PC-9 (cell line): ENCODE data around the gene PDE7B. TPM values are rescaled to one million over a fixed set of nuclear protein-coding genes. Genes with fewer than 3 reads are reported as not detected.

ENCODE experiments used
- BruUV-seq: library from RNA; stranded (reverse); fragments of 400-500 nt; replicated peaks from 2 replicates; lab custom pipeline; 2021; lab: Mats Ljungman, UMichigan
- CTCF ChIA-PET: fragments of 300-600 bp; sonication (Branson Sonifier 250); formaldehyde crosslinking; loops from one replicate; lab custom pipeline; 2022; ENCODE audit warnings: antibody characterized with exemption; lab: Charles Lee
- POLR2A ChIA-PET: fragments of 300-600 bp; sonication (Branson Sonifier 250); formaldehyde crosslinking; loops from one replicate; lab custom pipeline; 2022; ENCODE audit warnings: antibody characterized with exemption; ENCODE audit not compliant: unreplicated experiment; lab: Charles Lee
- DNase-seq, 2 experiments: peaks; one replicate each; pipeline versions ENCODE4 v3.0.0 to v3.0.0-alpha.2; 2015 to 2022; ENCODE audit warnings: mixed read lengths in 1 of 2
- H2AFZ ChIP-seq: fragments of 200-600 bp; sonication (generic); 2 replicates; pipeline ENCODE4 v1.8.1; 2017; ENCODE audit warnings: antibody characterized with exemption
- H3F3A ChIP-seq: fragments of 200-600 bp; sonication (generic); 2 replicates; pipeline ENCODE4 v1.8.1; 2017; ENCODE audit warnings: antibody characterized with exemption, mild to moderate bottlenecking, low read depth; ENCODE audit not compliant: insufficient read depth
- H3K27ac ChIP-seq: fragments of 200-600 bp; sonication (generic); 2 replicates; pipeline ENCODE4 v1.6.1; 2016; ENCODE audit warnings: mixed run types
- H3K27me3 ChIP-seq: fragments of 200-600 bp; sonication (generic); 2 replicates; pipeline ENCODE4 v1.6.1; 2016; ENCODE audit warnings: low read depth, mixed run types; ENCODE audit not compliant: insufficient read depth
- H3K36me3 ChIP-seq: fragments of 200-600 bp; sonication (generic); 2 replicates; pipeline ENCODE4 v1.6.1; 2016; ENCODE audit warnings: low read depth, mixed run types
- H3K4me1 ChIP-seq: fragments of 200-600 bp; sonication (generic); replicated peaks from 2 replicates; pipeline ENCODE4 v1.6.1; 2016; ENCODE audit warnings: mixed run types; ENCODE audit not compliant: insufficient read depth
- H3K4me2 ChIP-seq: fragments of 200-600 bp; sonication (generic); 2 replicates; pipeline ENCODE4 v1.6.1; 2017; ENCODE audit warnings: mixed run types
- H3K4me3 ChIP-seq: fragments of 200-600 bp; sonication (generic); 2 replicates; pipeline ENCODE4 v1.6.1; 2016; ENCODE audit warnings: mixed run types
- H3K79me2 ChIP-seq: fragments of 200-600 bp; sonication (generic); 2 replicates; pipeline ENCODE4 v1.6.1; 2017; ENCODE audit warnings: low read depth, mixed run types
- H3K9me2 ChIP-seq: fragments of 200-600 bp; sonication (generic); 2 replicates; pipeline ENCODE4 v1.8.1; 2017; ENCODE audit warnings: mild to moderate bottlenecking; ENCODE audit not compliant: insufficient read depth
- H3K9me3 ChIP-seq: fragments of 200-600 bp; sonication (generic); 2 replicates; pipeline ENCODE4 v1.8.1; 2016; ENCODE audit warnings: low read depth; ENCODE audit not compliant: insufficient read depth
- H4K20me1 ChIP-seq: fragments of 200-600 bp; sonication (generic); 2 replicates; pipeline ENCODE4 v1.8.1; 2017; ENCODE audit not compliant: insufficient read depth
- EZH2 ChIP-seq: fragments of 200-600 bp; sonication (generic); IDR thresholded peaks from 2 replicates; pipeline ENCODE4 v1.8.0; 2017; ENCODE audit warnings: antibody characterized with exemption, low read depth
- intact Hi-C: fragments of 100-400 bp; cut with micrococcal nuclease; formaldehyde crosslinking; loops from one replicate; pipeline ENCODE4 v1.10.0; 2022; ENCODE audit not compliant: unreplicated experiment
- total RNA-seq: library from RNA; stranded (reverse); gene quantifications from 2 replicates; pipeline ENCODE4 v1.2.3, GENCODE V29; 2021
- TF ChIP-seq, protein P1 (sequence below): fragments of 200-600 bp; sonication (generic); conservative IDR thresholded peaks from 2 replicates; pipeline ENCODE4 v1.6.1; 2017; ENCODE audit warnings: mixed run types, antibody characterized with exemption, mild to moderate bottlenecking, moderate library complexity

The PDE7B gene
- total RNA-seq, 1 experiment from 2014 or later, result 0.31 TPM

DNA sequence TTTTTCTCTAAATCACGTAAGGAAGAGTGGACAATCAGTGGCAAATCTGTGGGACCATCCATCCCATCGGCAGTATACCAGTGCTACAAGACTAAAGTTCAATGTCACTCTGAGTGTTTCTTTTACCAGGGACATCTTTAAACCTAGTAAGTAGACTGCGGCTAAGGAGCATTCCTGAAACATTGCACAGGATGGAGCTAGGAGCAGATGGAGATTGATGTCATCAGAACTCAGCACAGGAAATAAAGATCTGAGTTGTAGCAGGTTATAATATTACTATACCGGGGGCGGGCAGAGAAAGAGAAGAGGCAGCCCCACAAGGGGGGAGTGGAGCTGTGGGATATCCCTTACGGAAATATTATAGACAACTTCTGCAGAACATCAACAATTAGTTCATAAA is 236.5 kb downstream of the PDE7B start:
- Histone ChIP-seq H3K27me3 (no peaks in the 10 kb centered on the region), H3F3A (no peaks in the 10 kb centered on the region), H4K20me1 (no peaks in the 10 kb centered on the region), H3K9me3 (no peaks in the 10 kb centered on the region), H3K4me1 (no peaks in the 10 kb centered on the region), H2AFZ (no peak overlapping the region), H3K27ac (no peak overlapping the region), H3K4me2 (no peak overlapping the region), H3K4me3 (no peak overlapping the region), H3K9me2 (no peaks in the 10 kb centered on the region), H3K79me2 (no peaks in the 10 kb centered on the region), H3K36me3 (no peaks in the 10 kb centered on the region)
- POLR2A ChIA-PET, result no interaction called here
- intact Hi-C loops, result no loop called here
- TF ChIP-seq EZH2, result no peak
- TF ChIP-seq, protein P1, sequence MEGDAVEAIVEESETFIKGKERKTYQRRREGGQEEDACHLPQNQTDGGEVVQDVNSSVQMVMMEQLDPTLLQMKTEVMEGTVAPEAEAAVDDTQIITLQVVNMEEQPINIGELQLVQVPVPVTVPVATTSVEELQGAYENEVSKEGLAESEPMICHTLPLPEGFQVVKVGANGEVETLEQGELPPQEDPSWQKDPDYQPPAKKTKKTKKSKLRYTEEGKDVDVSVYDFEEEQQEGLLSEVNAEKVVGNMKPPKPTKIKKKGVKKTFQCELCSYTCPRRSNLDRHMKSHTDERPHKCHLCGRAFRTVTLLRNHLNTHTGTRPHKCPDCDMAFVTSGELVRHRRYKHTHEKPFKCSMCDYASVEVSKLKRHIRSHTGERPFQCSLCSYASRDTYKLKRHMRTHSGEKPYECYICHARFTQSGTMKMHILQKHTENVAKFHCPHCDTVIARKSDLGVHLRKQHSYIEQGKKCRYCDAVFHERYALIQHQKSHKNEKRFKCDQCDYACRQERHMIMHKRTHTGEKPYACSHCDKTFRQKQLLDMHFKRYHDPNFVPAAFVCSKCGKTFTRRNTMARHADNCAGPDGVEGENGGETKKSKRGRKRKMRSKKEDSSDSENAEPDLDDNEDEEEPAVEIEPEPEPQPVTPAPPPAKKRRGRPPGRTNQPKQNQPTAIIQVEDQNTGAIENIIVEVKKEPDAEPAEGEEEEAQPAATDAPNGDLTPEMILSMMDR, result no peak
- DNase-seq, result no peak
- CTCF ChIA-PET, result no interaction called here
- no TSS peak for BruUV-seq

DNA sequence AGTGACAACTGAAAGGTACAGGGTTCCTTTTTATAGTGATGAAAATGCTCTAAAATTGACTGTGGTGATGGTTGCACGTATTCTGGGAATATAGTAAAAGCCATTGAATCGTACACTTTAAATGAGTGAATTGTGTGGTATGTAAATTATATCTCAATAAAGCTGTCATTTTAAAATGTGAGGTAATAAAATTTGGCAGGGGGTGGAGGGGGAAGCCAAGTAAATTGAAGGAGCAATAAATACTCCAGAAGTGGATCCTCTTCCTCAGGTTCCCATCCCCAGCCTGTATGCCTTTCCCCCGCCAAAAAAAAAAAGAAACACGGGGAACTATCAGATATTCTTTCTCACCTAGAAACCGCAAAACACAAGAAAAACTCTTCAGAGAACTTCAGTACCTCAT is 237.2 kb downstream of the PDE7B start:
- Histone ChIP-seq H2AFZ (no peak overlapping the region), H3K27me3 (no peaks in the 10 kb centered on the region), H3K9me3 (no peaks in the 10 kb centered on the region), H3K4me1 (no peaks in the 10 kb centered on the region), H3K36me3 (no peaks in the 10 kb centered on the region), H3K4me3 (no peak overlapping the region), H3F3A (no peaks in the 10 kb centered on the region), H3K79me2 (no peaks in the 10 kb centered on the region), H3K4me2 (no peak overlapping the region), H3K27ac (no peak overlapping the region), H3K9me2 (no peaks in the 10 kb centered on the region), H4K20me1 (no peaks in the 10 kb centered on the region)
- TF ChIP-seq, protein P1, result no peak
- no peak for TF ChIP-seq EZH2
- peak in 1 of 2 experiments; percentile 22 for DNase-seq
- intact Hi-C loops, result no loop called here
- POLR2A ChIA-PET, result no interaction called here
- no TSS peak for BruUV-seq
- CTCF ChIA-PET, result no interaction called here

DNA sequence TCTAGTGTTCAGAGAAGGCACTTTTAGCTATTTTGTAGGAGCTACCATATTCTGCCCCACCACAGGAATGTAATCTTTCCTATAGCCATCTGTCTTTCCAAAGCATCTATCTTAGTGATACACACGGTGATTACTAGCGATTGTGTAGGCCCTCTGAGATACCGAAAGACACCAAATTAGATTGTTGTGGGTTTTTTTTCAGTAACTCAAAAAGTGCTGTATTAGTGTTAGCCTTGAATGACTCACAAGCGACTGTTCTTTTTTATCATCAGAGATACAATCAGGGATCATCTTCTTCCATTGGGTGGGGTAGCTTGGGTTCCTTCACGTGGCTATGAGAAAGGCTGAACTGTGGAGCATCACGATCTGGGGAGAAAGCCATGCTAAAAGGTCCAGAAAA is 238.4 kb downstream of the PDE7B start:
- BruUV-seq, result no TSS peak
- no peaks in the 10 kb centered on the region for H3K9me2 ChIP-seq
- POLR2A ChIA-PET, result no interaction called here
- no peaks in the 10 kb centered on the region for H3K9me3 ChIP-seq
- H4K20me1 ChIP-seq, result no peaks in the 10 kb centered on the region
- no peaks in the 10 kb centered on the region for H3K79me2 ChIP-seq
- no peaks in the 10 kb centered on the region for H3K36me3 ChIP-seq
- H3K27me3 ChIP-seq, result no peaks in the 10 kb centered on the region
- intact Hi-C loops, result no loop called here
- H3K27ac ChIP-seq, result no peak overlapping the region
- H3F3A ChIP-seq, result no peaks in the 10 kb centered on the region
- H3K4me1 ChIP-seq, result no peaks in the 10 kb centered on the region
- H3K4me2 ChIP-seq, result no peak overlapping the region
- no peak for DNase-seq
- TF ChIP-seq EZH2, result no peak
- TF ChIP-seq, protein P1, result no peak
- CTCF ChIA-PET, result no interaction called here
- no peak overlapping the region for H3K4me3 ChIP-seq
- no peak overlapping the region for H2AFZ ChIP-seq
